NCI-H345 treated with DMSO at 0.1 percent for 48 hours (cell line): ENCODE data around the gene RHOF.

Experiments
- DNase-seq: peaks from one replicate; lab custom pipeline; 2025; ENCODE audit not compliant: unreplicated experiment; lab: John Stamatoyannopoulos, UW

The RHOF gene

DNA sequence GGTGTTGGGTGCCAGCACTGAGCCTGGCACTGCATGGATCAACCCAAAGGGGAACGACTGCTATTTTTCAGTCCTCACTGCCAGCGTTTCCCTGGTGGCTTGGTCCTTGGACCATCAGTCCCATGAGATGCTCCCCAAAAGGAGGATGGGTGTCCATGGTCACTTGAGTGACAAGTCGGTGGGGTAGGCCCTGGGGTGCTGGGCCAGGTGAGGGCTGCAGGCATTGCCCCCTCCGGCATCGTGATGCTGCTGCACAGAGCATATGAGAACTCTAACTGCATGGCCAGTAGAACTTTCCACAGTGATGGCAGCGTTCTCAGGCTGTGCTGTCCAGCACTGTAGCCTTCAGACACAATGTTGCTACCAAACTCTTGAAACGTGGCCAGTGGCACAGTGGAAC is 26.6 kb upstream of the RHOF start:
- no peak for DNase-seq

DNA sequence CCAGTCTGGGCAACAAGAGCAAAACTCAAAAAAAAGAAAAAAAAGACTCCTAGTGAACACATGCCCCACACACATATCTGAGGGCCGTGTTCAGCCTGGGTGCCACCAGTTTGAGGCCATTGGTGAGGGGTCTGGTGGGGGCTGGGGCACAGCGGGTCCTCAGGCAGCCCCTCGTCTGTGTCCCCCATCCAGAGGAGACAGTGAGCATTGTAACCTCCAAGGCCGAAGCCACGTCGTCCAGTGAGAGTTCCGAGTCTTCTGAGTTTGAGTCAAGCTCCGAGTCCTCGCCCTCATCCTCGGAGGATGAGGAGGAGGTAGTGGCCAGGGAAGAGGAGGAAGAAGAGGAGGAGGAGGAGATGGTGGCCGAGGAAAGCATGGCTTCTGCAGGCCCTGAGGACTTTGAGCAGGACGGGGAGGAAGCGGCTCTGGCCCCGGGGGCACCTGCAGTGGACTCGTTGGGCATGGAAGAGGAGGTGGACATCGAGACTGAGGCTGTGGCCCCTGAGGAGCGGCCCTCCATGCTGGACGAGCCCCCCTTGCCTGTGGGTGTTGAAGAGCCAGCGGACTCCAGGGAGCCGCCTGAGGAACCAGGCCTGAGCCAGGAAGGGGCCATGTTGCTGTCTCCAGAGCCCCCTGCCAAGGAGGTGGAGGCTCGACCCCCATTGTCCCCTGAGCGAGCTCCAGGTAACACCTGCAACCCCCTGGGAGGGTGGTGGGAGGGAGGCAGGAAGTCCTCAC is 25.9 kb upstream of the RHOF start:
- DNase-seq = no peak

DNA sequence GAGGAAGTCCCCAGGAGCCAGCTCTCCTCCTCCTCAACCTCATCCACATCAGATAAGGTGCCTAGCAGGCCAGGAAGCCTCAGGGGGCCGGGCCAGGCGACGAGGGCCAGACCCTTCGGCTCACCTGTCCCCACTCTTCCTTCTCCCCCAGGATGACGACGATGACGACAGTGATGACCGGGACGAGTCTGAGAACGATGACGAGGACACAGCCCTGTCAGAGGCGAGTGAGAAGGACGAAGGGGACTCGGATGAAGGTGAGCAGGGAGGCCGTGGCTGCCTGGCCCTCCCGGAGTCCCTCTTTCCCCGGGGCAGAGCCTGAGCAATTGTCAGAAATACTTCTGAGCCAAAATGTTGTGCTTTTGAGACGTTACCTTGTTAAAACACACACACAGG is 24.2 kb upstream of the RHOF start:
- no peak for DNase-seq

DNA sequence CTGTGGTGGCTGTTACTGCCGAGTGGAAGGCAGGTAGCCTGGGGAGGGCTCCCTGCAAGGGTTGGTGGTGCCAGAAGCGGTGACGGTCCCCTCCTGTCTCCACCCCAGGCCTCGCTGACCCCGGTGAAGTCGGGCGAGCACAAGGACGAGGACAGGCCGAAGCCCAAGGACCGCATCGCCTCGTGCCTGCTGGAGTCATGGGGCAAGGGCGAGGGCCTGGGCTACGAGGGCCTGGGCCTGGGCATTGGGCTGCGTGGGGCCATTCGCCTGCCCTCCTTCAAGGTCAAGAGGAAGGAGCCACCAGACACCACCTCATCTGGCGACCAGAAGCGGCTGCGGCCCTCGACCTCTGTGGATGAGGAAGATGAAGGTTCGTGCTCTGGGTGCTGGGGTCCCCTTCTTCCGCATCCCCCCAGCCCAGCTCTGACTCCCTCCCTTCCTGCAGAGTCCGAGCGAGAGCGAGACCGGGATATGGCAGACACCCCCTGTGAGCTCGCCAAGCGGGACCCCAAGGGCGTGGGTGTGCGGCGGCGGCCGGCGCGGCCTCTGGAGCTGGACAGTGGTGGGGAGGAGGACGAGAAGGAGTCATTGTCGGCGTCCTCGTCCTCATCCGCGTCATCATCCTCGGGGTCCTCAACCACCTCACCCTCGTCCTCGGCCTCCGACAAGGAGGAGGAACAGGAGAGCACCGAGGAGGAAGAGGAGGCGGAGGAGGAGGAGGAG is 23.6 kb upstream of the RHOF start:
- no peak for DNase-seq

DNA sequence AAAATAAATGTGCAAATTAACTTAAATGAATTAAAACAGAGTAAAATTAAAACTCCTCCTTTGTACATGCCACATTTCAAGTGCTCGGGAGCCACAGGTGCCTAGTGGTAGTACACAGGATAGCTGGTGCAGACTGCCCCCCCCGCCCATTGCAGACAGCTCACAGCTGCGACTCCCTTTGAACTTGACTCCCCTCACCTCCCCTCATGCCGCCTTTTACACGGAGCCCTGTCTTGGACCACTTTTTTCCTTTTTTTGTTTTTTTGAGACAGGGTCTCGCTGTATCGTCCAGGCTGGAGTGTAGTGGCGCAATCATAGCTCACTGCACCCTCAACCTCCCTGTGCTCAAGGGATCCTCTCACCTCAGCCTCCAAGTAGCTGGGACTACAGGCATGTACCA is 21.8 kb upstream of the RHOF start:
- DNase-seq = no peak

DNA sequence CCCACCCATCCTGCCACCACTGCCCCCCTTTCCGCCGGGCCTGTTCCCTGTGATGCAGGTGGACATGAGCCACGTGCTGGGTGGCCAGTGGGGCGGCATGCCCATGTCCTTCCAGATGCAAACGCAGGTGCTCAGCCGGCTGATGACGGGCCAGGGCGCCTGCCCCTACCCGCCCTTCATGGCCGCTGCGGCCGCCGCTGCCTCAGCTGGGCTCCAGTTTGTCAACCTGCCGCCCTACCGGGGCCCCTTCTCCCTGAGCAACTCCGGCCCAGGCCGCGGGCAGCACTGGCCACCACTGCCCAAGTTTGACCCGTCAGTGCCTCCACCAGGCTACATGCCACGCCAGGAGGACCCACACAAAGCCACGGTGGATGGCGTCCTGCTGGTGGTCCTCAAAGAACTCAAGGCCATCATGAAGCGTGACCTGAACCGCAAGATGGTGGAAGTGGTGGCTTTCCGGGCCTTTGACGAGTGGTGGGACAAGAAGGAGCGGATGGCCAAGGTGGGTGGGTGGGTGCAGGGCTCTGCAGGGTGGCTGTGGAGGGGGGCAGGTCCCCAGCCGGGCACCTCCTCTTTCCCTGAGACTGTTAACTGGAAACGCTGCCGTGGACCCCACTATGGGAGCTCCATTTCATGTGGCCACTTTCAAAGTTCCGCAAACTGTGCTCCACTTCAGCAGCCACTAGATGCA is 21.1 kb upstream of the RHOF start:
- DNase-seq = no peak

DNA sequence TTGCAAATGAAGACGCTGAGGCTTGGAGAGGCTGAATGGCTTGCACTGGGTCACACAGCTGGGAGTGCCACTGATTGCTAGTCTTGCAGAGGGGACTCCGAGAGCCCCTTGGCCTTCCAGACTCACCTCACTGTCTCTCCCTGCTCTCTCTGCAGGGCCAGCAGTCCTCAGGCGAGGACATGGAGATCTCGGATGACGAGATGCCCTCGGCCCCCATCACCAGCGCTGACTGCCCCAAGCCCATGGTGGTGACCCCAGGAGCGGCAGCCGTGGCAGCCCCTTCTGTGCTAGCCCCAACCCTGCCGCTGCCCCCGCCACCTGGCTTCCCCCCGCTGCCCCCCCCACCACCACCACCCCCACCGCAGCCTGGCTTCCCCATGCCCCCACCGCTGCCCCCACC is 20.5 kb upstream of the RHOF start:
- no peak for DNase-seq

DNA sequence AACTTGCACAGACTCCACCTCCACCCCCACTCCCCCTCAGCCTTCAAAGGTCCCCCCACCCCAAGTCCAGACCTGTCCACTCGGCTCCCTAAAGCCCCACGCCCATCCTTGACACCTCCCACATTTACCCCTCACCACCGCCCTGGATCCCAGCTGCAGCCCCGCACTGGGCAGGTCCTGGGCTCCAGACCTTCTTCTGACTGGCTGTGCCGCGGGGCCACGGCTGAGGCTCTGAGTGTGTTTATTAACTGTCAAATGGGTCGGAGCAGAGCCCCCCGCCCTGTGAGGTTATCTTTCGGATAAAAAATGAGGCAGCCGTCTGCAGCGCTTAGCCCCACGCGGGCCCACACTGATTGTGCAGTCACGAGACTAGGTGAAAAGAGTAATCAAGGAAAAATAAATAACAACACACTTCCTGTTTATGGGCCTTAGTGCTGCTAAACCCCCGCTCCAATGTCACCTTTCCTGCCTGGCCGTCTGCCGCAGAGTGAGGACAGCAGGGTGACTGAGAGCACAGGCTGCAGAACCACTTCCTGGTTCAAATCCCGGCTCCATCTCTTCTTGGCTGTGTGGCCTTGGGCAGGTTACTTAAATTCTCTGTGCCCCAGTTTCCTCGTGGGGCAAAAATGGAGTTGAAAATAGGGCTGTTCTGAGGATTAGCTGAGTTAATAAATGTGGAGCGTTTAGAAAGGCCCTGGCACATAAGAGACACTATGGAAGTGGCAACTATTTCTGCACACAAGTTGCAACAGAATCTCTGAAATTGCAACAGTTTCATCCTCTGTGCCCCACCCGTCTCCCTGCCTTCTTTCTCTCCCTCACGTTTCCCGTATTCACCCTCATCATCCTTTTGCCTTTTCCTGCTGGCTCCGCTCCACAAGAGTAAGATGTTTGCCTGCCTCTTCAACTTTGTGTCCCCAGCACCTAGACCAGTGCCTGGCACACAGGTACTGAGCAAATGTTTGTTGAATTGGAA is 19.7 kb upstream of the RHOF start:
- no peak for DNase-seq

DNA sequence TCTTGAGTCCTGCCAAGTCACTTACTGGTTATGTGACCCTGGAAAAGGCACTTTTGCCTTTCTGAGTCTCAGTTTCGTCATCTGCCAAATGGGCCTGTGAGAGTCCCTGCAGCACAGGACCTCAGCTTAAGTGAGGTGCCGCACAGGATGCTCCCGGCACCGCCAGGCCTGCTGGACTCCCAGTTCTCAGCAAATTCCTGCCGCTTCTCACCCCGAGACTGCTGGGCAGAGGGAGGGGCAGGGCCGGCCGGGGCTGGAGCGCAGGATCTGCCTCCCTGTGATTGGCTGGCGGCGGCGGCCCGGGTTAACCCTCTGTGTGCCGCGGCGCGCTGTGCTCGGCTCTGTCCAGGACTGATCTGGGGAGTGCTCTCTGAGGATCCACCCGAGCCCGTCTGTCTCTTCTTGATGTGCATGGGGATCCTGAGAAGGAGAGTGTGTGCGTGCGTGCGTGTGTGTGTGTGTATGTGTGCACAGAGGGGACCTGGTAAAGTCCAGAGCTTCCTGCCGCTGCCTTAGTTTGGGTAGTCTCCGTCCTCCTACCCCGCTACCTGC is 18.9 kb upstream of the RHOF start:
- DNase-seq = no peak

DNA sequence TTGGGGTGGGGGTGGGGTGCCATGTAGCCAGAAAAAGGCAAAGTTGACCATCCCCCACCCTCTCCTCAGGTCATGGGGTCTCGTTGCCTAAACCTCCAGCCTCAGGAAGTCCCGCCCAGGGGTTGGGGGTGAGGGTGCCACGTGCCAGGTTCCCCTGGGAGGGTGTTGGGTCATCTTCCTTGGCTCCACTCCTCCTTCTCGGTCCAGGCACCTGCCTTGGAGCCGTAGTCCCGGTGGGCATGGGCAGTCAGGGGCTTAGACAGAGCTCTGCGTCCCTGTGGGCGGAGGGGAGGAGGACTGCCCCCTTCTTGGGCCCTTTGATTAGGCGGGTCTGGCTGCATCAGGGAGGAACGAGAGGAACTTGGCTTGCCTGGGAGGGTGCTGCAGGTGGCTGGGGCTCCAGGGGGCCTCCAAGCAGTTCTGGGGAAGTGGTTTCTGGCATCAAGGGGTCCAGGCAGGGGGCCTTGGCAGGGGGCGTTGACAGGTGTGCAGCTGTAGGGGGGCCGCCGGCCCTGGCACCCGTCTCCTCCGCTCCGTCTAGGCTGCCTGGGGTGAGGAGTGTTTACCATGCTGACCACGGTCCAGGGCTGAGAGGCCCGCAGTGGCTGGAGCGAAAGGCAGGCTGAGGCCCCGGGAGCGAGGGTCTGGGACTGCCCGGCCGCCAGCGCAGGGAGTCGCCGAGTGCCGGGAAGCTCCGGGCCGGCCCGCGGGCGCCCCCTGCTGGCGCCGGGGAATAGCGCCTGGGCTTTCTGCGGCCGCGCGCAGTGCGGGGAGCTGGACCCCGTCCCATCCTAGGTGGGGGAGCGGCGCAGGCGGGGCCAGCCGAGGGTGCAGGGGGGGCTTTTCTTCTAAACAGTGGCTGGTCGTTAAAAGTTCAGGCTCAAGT is 18.2 kb upstream of the RHOF start:
- DNase-seq = peak; percentile 84

DNA sequence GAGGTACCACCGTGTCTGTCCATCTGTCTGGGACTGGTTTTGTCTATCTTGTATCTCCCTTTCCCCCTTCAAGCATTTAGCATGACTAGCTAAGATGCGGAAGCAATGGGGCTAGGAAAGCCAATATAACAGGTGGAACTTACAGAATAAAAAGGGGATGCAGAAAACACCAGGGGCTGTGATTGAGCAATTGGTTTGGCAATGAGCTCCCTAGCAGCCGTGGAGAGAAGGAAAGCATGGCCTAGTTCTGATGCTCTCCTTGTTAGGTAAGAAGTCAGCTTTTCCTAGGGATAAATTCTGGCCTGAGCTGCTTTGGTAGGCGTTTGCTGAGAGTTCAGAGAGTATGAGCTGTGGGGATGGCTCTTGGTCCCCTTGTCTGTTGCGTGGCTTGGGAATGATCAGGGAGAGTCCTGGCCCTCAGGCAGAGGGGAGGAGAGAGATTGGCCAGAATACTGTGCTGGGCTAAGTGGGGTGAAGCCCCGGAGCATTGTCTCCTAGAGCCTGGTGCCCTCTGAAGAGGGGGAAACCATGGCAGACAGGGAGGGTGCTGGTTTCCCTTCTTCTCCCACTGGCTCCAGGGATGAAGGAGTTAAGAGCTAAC is 17.4 kb upstream of the RHOF start:
- no peak for DNase-seq

DNA sequence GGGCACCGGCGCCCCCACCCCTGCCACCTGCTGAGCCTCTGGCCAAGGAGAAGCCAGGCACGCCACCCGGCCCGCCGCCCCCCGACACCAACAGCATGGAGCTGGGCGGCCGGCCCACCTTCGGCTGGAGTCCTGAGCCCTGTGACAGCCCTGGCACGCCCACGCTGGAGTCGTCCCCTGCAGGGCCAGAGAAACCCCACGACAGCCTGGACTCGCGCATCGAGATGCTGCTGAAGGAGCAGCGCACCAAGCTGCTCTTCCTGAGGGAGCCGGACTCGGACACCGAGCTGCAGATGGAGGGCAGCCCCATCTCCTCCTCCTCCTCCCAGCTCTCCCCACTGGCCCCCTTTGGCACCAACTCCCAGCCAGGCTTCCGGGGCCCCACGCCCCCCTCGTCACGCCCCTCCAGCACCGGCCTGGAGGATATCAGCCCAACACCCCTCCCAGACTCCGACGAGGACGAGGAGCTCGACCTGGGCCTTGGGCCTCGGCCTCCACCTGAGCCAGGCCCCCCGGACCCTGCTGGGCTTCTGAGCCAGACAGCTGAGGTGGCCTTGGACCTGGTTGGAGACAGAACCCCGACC is 16.8 kb upstream of the RHOF start:
- DNase-seq = no peak

DNA sequence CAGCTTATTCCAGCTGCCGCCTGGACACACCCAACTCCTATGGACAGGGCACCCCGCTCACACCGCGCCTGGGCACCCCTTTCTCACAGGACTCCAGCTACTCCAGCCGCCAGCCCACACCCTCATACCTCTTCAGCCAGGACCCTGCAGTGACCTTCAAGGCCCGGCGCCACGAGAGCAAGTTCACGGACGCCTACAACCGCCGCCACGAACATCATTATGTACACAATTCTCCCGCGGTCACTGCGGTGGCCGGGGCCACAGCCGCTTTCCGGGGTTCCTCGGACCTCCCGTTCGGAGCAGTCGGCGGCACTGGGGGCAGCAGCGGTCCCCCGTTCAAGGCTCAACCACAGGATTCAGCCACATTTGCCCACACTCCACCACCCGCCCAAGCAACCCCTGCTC is 16.2 kb upstream of the RHOF start:
- DNase-seq = no peak

DNA sequence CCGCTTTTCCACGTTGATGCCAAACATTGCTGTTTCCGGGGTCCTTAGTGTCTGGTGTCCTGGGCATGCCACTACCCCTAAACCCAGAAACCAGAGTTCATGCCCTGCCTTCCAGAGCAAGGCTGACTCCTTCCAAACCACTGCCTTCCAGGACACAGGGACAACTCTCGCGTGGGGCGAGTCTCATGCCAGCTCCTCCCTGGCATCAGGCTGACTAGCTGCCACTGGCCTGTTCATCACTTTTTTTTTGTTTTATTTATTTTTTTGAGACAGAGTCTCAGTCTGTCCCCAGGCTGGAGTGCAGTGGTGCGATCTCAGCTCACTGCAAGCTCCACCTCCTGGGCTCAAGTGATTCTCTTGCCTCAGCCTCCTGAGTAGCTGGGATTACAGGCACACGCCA is 15.1 kb upstream of the RHOF start:
- DNase-seq = no peak

DNA sequence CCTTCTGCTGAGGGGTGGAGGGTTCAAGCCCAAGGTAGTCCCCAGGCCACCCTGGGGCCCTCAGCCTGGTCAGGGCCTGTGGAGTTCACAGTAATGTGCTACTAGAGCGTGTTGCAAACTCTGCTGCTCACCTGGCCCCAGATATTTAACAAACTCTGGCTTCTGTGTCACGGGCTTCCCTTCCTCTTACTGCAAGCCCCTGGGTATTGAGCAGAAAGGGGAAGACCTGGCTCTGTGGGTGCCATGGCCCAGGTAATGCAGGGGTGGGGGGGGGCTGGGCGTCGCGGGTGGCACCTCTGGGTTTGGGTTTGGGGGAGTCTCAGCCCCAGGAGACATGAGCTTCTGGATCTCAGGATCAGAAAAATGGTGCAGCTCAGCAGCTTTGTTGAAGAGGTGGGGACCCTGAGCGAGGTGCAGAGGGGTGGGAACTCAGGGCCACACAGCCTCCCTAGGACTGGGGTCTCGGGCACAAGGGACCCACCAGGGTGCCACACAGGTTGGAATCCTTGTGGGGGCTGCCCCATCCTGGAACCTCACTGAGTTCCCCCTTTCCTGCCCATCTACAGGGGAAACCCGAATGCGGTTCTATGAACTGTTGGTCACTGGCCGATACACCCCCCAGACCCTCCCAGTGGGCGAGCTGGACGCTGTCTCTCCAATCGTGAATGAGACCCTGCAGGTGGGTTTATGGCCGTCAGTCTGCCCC is 14.3 kb upstream of the RHOF start:
- no peak for DNase-seq

DNA sequence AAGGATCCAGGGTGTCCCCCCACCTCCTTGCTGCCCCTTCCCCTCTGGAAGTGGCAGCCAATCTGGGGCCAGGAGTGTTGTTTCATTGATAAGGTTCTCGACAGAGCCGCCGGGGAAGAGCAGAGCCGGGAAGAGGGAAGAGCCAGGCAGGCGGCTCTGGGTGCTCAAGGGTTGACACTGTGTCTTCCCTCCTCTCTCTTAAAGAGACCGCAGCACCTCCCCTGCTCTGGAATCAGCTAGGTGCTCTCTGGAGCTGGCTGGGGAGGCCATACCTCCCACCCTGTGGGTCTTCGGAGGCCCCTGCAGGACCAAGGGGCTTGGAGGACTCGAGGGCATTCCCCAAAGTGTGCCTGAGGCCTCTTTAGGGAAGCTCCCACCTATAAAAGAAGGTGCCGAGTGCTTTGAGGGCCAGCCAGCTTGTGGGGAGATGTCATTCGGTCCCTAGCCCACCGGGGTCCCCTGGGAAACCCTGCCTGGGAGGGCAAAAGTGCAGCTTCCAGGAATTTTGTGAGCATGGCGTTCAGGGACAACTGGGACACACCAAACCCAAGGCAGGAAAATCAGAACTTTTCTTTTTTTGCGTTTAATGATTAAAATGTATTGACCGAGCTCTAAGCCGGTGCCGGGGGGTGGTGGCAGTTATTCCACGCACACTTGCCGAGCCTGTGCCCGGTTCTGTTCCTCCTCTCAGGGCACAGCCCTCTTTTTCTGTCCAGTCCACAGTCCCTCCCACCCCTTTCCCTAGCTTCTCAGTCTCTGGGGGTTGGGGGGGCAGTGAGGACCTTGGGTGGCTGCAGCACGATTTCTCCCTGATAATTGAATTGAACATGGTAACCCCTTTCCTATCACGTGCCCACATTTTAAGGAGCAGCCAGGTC is 13.3 kb upstream of the RHOF start:
- DNase-seq = no peak

DNA sequence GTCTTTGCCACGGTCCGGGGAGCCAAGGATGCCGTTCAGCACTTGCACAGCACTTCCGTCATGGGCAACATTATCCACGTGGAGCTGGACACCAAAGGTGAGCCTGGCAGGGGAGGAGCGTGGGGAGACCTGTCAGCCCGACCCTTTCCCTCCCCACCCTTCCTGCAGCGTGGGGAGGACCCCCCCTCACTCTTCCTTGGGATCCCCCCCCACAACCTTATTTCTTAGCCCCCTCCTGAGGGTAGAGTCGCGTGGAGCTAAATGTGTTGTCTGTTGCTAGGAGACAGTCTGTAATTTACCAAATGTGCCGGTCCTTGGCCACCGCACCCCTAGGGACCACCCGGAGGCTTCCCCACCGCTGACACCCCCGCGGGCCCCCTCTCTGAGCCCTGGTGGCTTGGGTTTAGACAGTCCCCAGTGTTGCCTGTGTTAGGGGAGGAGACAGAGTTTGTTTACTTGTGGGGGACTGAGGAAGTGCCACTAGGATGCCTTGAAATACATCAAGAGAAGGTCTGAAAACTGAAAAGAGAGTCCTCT is 12.6 kb upstream of the RHOF start:
- DNase-seq = no peak
